H9 (cell line): ENCODE measurements around the gene RBMS2. TPM values are rescaled to one million over a fixed set of nuclear protein-coding genes. Genes with fewer than 3 reads are reported as not detected.

ENCODE experiments used
- DNase-seq: peaks from one replicate; pipeline ENCODE4 v3.0.0-alpha.2; 2017
- H2AFZ ChIP-seq: one replicate; pipeline ENCODE4 v1.6.1; 2013; ENCODE audit warnings: mild to moderate bottlenecking, low read length, control low read depth, moderate library complexity
- H2AK5ac ChIP-seq: 2 replicates; pipeline ENCODE4 v1.6.1; 2013; ENCODE audit warnings: low read length, control low read depth, mixed read lengths; ENCODE audit not compliant: insufficient read length
- H2BK120ac ChIP-seq: one replicate; pipeline ENCODE4 v1.6.1; 2013; ENCODE audit warnings: low read depth, mild to moderate bottlenecking, low read length, control low read depth, inconsistent platforms; ENCODE audit not compliant: poor library complexity, severe bottlenecking
- H2BK12ac ChIP-seq: 2 replicates; pipeline ENCODE4 v1.6.1; 2013; ENCODE audit warnings: low read length, control low read depth, mixed read lengths, low read depth; ENCODE audit not compliant: insufficient read length
- H2BK15ac ChIP-seq: 2 replicates; pipeline ENCODE4 v1.6.1; 2013; ENCODE audit warnings: low read depth, low read length, control low read depth
- H2BK20ac ChIP-seq: one replicate; pipeline ENCODE4 v1.6.1; 2013; ENCODE audit warnings: low read depth, mild to moderate bottlenecking, low read length, control low read depth, inconsistent platforms; ENCODE audit not compliant: poor library complexity, severe bottlenecking
- H2BK5ac ChIP-seq: 2 replicates; pipeline ENCODE4 v1.6.1; 2013; ENCODE audit warnings: low read length, control low read depth, mixed read lengths; ENCODE audit not compliant: insufficient read length
- H3K14ac ChIP-seq: 2 replicates; pipeline ENCODE4 v1.6.1; 2013; ENCODE audit warnings: low read length, control low read depth; ENCODE audit not compliant: insufficient read depth
- H3K18ac ChIP-seq: 2 replicates; pipeline ENCODE4 v1.6.1; 2013; ENCODE audit warnings: low read depth, mild to moderate bottlenecking, mixed read lengths, low read length, control low read depth; ENCODE audit not compliant: insufficient read length
- H3K23ac ChIP-seq: 2 replicates; pipeline ENCODE4 v1.6.1; 2013; ENCODE audit warnings: low read length, control low read depth, mixed read lengths, low read depth; ENCODE audit not compliant: insufficient read length
- H3K23me2 ChIP-seq: 2 replicates; pipeline ENCODE4 v1.6.1; 2013; ENCODE audit warnings: low read depth, mild to moderate bottlenecking, mixed read lengths, low read length, control low read depth; ENCODE audit not compliant: insufficient read length, poor library complexity, severe bottlenecking
- H3K27ac ChIP-seq: 2 replicates; pipeline ENCODE4 v1.5.1; 2013; ENCODE audit warnings: low read length, control low read depth, mixed read lengths, low read depth; ENCODE audit not compliant: insufficient read length
- H3K27me3 ChIP-seq: 2 replicates; pipeline ENCODE4 v1.6.1; 2013; ENCODE audit warnings: low read length, control low read depth, inconsistent platforms; ENCODE audit not compliant: insufficient read depth
- H3K4ac ChIP-seq: 2 replicates; pipeline ENCODE4 v1.6.1; 2013; ENCODE audit warnings: low read depth, mild to moderate bottlenecking, control low read depth, inconsistent platforms, low read length, moderate library complexity
- H3K4me1 ChIP-seq: 2 replicates; pipeline ENCODE4 v1.6.1; 2013; ENCODE audit warnings: low read length, control low read depth, inconsistent platforms; ENCODE audit not compliant: insufficient read depth
- H3K4me2 ChIP-seq: 2 replicates; pipeline ENCODE4 v1.6.1; 2013; ENCODE audit warnings: low read length, control low read depth, mixed read lengths; ENCODE audit not compliant: insufficient read length, insufficient read depth
- H3K56ac ChIP-seq: 2 replicates; pipeline ENCODE4 v1.6.1; 2013; ENCODE audit warnings: low read depth, mild to moderate bottlenecking, mixed read lengths, low read length, control low read depth; ENCODE audit not compliant: insufficient read length
- H3K79me1 ChIP-seq: 2 replicates; pipeline ENCODE4 v1.6.1; 2013; ENCODE audit warnings: low read depth, mild to moderate bottlenecking, moderate library complexity, low read length, control low read depth, inconsistent platforms; ENCODE audit not compliant: insufficient read depth, poor library complexity, severe bottlenecking
- H3K79me2 ChIP-seq: 2 replicates; pipeline ENCODE4 v1.6.1; 2013; ENCODE audit warnings: low read length, control low read depth, inconsistent platforms; ENCODE audit not compliant: insufficient read depth
- H3K9ac ChIP-seq: 2 replicates; pipeline ENCODE4 v1.6.1; 2013; ENCODE audit warnings: low read length, control low read depth, mixed read lengths; ENCODE audit not compliant: insufficient read length; ENCODE audit errors: extremely low read depth
- H3K9me3 ChIP-seq: one replicate; pipeline ENCODE4 v1.6.1; 2013; ENCODE audit warnings: low read depth, low read length, inconsistent platforms; ENCODE audit not compliant: control insufficient read depth
- H3T11ph ChIP-seq: one replicate; pipeline ENCODE4 v1.6.1; 2013; ENCODE audit warnings: mild to moderate bottlenecking, low read length, control low read depth, inconsistent platforms
- H4K20me1 ChIP-seq: one replicate; pipeline ENCODE4 v1.6.1; 2013; ENCODE audit not compliant: control insufficient read depth, insufficient read length, insufficient read depth
- H4K5ac ChIP-seq: 2 replicates; pipeline ENCODE4 v1.6.1; 2013; ENCODE audit warnings: low read depth, mild to moderate bottlenecking, mixed read lengths, low read length, control low read depth; ENCODE audit not compliant: insufficient read length
- H4K8ac ChIP-seq: replicated peaks from 2 replicates; pipeline ENCODE4 v1.6.1; 2013; ENCODE audit warnings: low read length, control low read depth, mixed read lengths, low read depth; ENCODE audit not compliant: insufficient read length
- H4K91ac ChIP-seq: 2 replicates; pipeline ENCODE4 v1.6.1; 2013; ENCODE audit warnings: low read depth, mild to moderate bottlenecking, moderate library complexity, mixed read lengths, low read length, control low read depth; ENCODE audit not compliant: insufficient read length
- H3K27ac Mint-ChIP-seq, 3 experiments: 2 replicates in 2 of 3; 3 replicates in 1 of 3; pipeline ENCODE4 v1.8.0; 2020 to 2021; ENCODE audit warnings: mixed read lengths in 3 of 3, mild to moderate bottlenecking in 1 of 3, moderate library complexity in 1 of 3
- H3K27me3 Mint-ChIP-seq: 2 replicates; pipeline ENCODE4 v1.8.0; 2021; ENCODE audit warnings: low read depth, mild to moderate bottlenecking, moderate library complexity, mixed read lengths
- H3K36me3 Mint-ChIP-seq, 3 experiments: 2 replicates in 2 of 3; 3 replicates in 1 of 3; pipeline ENCODE4 v1.8.0; 2020 to 2021; ENCODE audit warnings: low read depth in 3 of 3, mixed read lengths in 3 of 3; ENCODE audit not compliant: insufficient read depth in 1 of 3
- H3K4me1 Mint-ChIP-seq, 2 experiments: 2 replicates each; pipeline ENCODE4 v1.8.0; 2020; ENCODE audit warnings: mixed read lengths in 2 of 2
- H3K4me3 Mint-ChIP-seq, 2 experiments: 2 replicates in 1 of 2; 3 replicates in 1 of 2; pipeline ENCODE4 v1.8.0; 2020 to 2021; ENCODE audit warnings: mild to moderate bottlenecking in 2 of 2, mixed read lengths in 2 of 2, moderate library complexity in 1 of 2
- H3K9me3 Mint-ChIP-seq, 2 experiments: 2 replicates in 1 of 2; 3 replicates in 1 of 2; pipeline ENCODE4 v1.8.0; 2020; ENCODE audit warnings: mild to moderate bottlenecking in 2 of 2, mixed read lengths in 2 of 2, moderate library complexity in 1 of 2
- WGBS: extraction: QIAGEN DNeasy Blood & Tissue Kit; methylation state at CpG from one replicate; pipeline ENCODE4 v1.1.7; 2013; ENCODE audit warnings: missing lambda C conversion rate, low lambda C conversion rate, mixed read lengths; ENCODE audit not compliant: insufficient read length; ENCODE audit errors: extremely low coverage; 5-methylcytosine and 5-hydroxymethylcytosine counted together
- total RNA-seq: library from RNA; stranded (reverse); gene quantifications from 2 replicates; pipeline ENCODE4 v1.2.1, GENCODE V29; 2021
- TF ChIP-seq, protein P1 (sequence below): fragments of 200-600 bp; sonication (generic); conservative IDR thresholded peaks from 3 replicates; pipeline ENCODE4 v1.8.0; 2021; ENCODE audit warnings: antibody characterized with exemption, mild to moderate bottlenecking

Gene RBMS2
- total RNA-seq, 1 experiment from 2014 or later: 9.5 TPM

DNA sequence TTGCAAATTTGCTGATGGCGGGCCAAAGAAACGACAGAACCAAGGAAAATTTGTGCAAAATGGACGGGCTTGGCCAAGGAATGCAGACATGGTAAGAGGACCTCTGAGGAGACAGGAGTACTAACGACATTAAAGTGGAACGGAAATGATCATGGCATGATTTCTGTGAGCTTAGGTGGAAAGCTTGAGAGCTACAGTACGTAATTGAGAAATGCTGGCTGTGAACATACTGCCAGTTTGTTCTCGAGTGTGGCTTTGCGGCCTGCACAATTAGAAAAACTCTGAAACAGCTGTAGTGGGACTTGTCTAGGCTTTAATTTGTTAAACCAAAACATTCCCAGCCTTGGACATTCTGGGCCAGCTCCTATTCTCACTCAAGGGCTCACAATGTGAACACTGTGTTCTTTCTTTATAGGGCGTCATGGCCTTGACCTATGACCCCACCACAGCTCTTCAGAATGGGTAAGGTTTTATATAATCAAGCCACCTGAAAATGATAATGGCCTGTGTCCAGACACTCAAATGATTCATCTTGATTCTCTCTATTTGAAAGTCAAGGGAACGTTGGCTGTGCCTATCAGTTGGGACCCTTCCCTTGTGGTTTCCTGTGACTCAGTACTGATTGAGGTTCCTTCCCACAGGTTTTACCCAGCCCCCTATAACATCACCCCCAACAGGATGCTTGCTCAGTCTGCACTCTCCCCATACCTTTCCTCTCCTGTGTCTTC lies 60.0 kb downstream of the RBMS2 start:
- Histone ChIP-seq H2BK15ac (no peak overlapping the region), H3K79me2 (no peaks in the 10 kb centered on the region), H2BK20ac (no peak overlapping the region), H4K91ac (no peak overlapping the region), H3K79me1 (no peaks in the 10 kb centered on the region), H3K23me2 (no peaks in the 10 kb centered on the region), H2AK5ac (no peak overlapping the region), H3K27ac (no peak overlapping the region), H4K5ac (no peak overlapping the region), H3K23ac (no peak overlapping the region), H3K9me3 (no peaks in the 10 kb centered on the region), H2BK5ac (no peak overlapping the region), H3K4me2 (no peak overlapping the region), H3K56ac (no peak overlapping the region), H3K4me1 (no peaks in the 10 kb centered on the region), H3T11ph (no peak overlapping the region), H4K8ac (no peak overlapping the region), H3K4ac (no peak overlapping the region), H4K20me1 (no peaks in the 10 kb centered on the region), H3K18ac (no peak overlapping the region), H2BK12ac (no peak overlapping the region), H3K27me3 (no peaks in the 10 kb centered on the region), H3K9ac (no peak overlapping the region), H2AFZ (no peak overlapping the region), H2BK120ac (no peak overlapping the region), H3K14ac (no peak overlapping the region)
- TF ChIP-seq, protein P1, sequence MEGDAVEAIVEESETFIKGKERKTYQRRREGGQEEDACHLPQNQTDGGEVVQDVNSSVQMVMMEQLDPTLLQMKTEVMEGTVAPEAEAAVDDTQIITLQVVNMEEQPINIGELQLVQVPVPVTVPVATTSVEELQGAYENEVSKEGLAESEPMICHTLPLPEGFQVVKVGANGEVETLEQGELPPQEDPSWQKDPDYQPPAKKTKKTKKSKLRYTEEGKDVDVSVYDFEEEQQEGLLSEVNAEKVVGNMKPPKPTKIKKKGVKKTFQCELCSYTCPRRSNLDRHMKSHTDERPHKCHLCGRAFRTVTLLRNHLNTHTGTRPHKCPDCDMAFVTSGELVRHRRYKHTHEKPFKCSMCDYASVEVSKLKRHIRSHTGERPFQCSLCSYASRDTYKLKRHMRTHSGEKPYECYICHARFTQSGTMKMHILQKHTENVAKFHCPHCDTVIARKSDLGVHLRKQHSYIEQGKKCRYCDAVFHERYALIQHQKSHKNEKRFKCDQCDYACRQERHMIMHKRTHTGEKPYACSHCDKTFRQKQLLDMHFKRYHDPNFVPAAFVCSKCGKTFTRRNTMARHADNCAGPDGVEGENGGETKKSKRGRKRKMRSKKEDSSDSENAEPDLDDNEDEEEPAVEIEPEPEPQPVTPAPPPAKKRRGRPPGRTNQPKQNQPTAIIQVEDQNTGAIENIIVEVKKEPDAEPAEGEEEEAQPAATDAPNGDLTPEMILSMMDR: no peak
- WGBS: no CpG with 5 or more reads among the region's 10 CpGs
- H3K4me3 Mint-ChIP-seq: no peak overlapping the region
- no peaks in the 10 kb centered on the region for H3K27me3 Mint-ChIP-seq
- no peaks in the 10 kb centered on the region for H3K9me3 Mint-ChIP-seq
- DNase-seq: no peak
- H3K27ac Mint-ChIP-seq: peak overlapping the region in 1 of 3 experiments; percentile 79; a peak in 2 of 7 replicates
- H3K36me3 Mint-ChIP-seq: peaks cover 0 to 1% (median 0%) of the 10 kb centered on the region in 3 experiments; a peak in 1 of 7 replicates
- peaks cover 5 to 8% of the 10 kb centered on the region in 2 experiments; a peak in 3 of 4 replicates for H3K4me1 Mint-ChIP-seq
